Adrenal gland (tissue), 12 donors: ENCODE data around the gene OMP. TPM values are rescaled to one million over a fixed set of nuclear protein-coding genes. Genes with fewer than 3 reads are reported as not detected.

Source experiments
- DNase-seq, 7 donors: peaks; one replicate each; pipeline ENCODE4 v3.0.0-alpha.2; 2019 to 2020
- H3K27ac ChIP-seq, 5 donors: fragments of 200-600 bp; sonication (generic) in 4 of 5; 1 replicate in 3 of 5; 2 replicates in 2 of 5; pipeline versions ENCODE4 v1.5.1 to v1.8.0; 2016 to 2020; ENCODE audit warnings: mild to moderate bottlenecking in 1 of 5
- H3K27me3 ChIP-seq: fragments of 200-600 bp; 2 replicates; pipeline ENCODE4 v1.8.0; 2021
- H3K36me3 ChIP-seq, 2 donors: fragments of 200-600 bp; replicated peaks in 1 of 2; 1 replicate in 1 of 2; 2 replicates in 1 of 2; pipeline versions ENCODE4 v1.5.1 to v1.8.0; 2018 to 2022
- H3K4me1 ChIP-seq, 2 donors: fragments of 200-600 bp; replicated peaks in 1 of 2; 1 replicate in 1 of 2; 2 replicates in 1 of 2; pipeline versions ENCODE4 v1.5.1 to v1.8.0; 2018 to 2021
- H3K4me3 ChIP-seq, 4 donors: fragments of 200-600 bp; sonication (generic) in 3 of 4; one replicate each; pipeline ENCODE4 v1.5.1; 2016 to 2018
- H3K9me3 ChIP-seq, 3 donors: fragments of 200-600 bp; sonication (generic) in 1 of 3; replicated peaks in 1 of 3; 1 replicate in 2 of 3; 2 replicates in 1 of 3; pipeline versions ENCODE4 v1.5.1 to v1.8.0; 2016 to 2021
- CTCF ChIP-seq, 6 experiments: fragments of 450-650 bp in 4 of 6; fragments of 200-600 bp in 2 of 6; sonication (generic) in 1 of 6; IDR thresholded peaks; 1 replicate in 5 of 6; 2 replicates in 1 of 6; pipeline versions ENCODE4 v1.5.1 to v1.8.0; 2016 to 2021; ENCODE audit warnings: antibody characterized with exemption in 6 of 6, mild to moderate bottlenecking in 2 of 6, moderate library complexity in 1 of 6
- POLR2A ChIP-seq, 2 donors: fragments of 450-650 bp; IDR thresholded peaks; one replicate each; pipeline ENCODE4 v1.6.1; 2017; ENCODE audit warnings: antibody characterized with exemption in 2 of 2, mild to moderate bottlenecking in 2 of 2, moderate library complexity in 1 of 2
- WGBS, 4 donors: extraction: QIAGEN DNeasy Blood & Tissue Kit in 2 of 4; methylation state at CpG; one replicate each; pipeline versions ENCODE4 v1.1.5 to v1.1.7; 2013 to 2017; 5-methylcytosine and 5-hydroxymethylcytosine counted together
- intact Hi-C, 2 donors: fragments of 100-400 bp; cut with DNase I; formaldehyde crosslinking; loops; one replicate each; pipeline versions ENCODE4 v1.14.1 to v1.15.0; 2022 to 2023
- polyA plus RNA-seq, 3 donors: library from polyadenylated mRNA; stranded (reverse); fragments of 200-250 nt in 2 of 3; fragments of 350-450 nt in 1 of 3; fragmentation: Illumina TruSeq in 1 of 3; extraction: RNeasy Lipid Tissue Mini Kit (QIAGEN cat#74804) in 1 of 3; gene quantifications; one replicate each; pipeline ENCODE4 v1.2.3, GENCODE V29; 2013 to 2014
- total RNA-seq, 9 donors: library from RNA; depleted of rRNA in 4 of 9; stranded (reverse); fragments of >200 nt in 4 of 9; fragments of 120-200 nt in 1 of 9; fragmentation: NEBNext Ultra II Directional in 1 of 9; extraction: Animal tissue kit (Norgen Biotek cat#: 25700) in 1 of 9; gene quantifications; one replicate each; pipeline versions ENCODE4 v1.1.0 to v1.2.4, GENCODE V29; 2013 to 2023
- donor health status: healthy with polysubstance abuse.
- donor health status: Bipolar disorder and iron deficiency.
- donor health status: DM: yes; HTN: yes; CAD: no.
- donor health status: DM: no; HTN: no; CAD: no.
- donor health status: DM: no; HTN: no; CAD: no.
- donor health status: DM: yes; HTN: yes; CAD: no.

OMP gene
- total and polyA plus RNA-seq, 12 donors = 0.50 to 1.6 (median 0.92) TPM; not detected in 9

- Histone ChIP-seq H3K36me3 (peaks cover 0 to 3% of the 10 kb centered on the region in 2 donors), H3K27me3 (no peaks in the 10 kb centered on the region), H3K4me1 (peaks cover 44 to 50% of the 10 kb centered on the region in 2 donors), H3K9me3 (no peaks in the 10 kb centered on the region), H3K27ac (peak overlapping the region; percentile 4 to 92 (median 84)), H3K4me3 (peak overlapping the region in 2 of 4 donors; percentile 30 to 69)
- WGBS, 4 donors = 0 to 2% (median 1%) methylated on average over 20 to 27 of the region's 27 CpGs; no CpG with 5 or more reads in 1 of the 4 donors
- DNase-seq = peak; percentile 55 to 81 (median 72)
- TF ChIP-seq POLR2A (IDR thresholded peaks at IDR 0.05) (no peak), CTCF (IDR thresholded peaks at IDR 0.05) (peak; percentile 97 to 100 (median 100))
- intact Hi-C loops = loop anchor here (2.0 to 10.0 kb wide), 2 partner anchors 61 to 417 kb away; no protein-coding TSS in a partner anchor
Measured at GRCh38 chr11:77127235-77127911, 24.7 kb downstream of the OMP start.

GRCh38 chr11:77127920-77128691 lies 25.5 kb downstream of the OMP start, which contains the start of gene MYO7A:
MYO7A (plus strand) TSS chr11:77128246; CDS start chr11:77130635, 2,389 bp downstream.
- Histone ChIP-seq H3K36me3 (peaks cover 0 to 3% of the 10 kb centered on the region in 2 donors), H3K27ac (peak within 1 kb of the TSS; percentile 65 to 92 (median 84)), H3K9me3 (no peaks in the 10 kb centered on the region), H3K4me3 (peak within 1 kb of the TSS in 2 of 4 donors; percentile 30 to 69), H3K4me1 (peaks cover 44 to 56% of the 10 kb centered on the region in 2 donors), H3K27me3 (no peaks in the 10 kb centered on the region)
- TF ChIP-seq POLR2A (IDR thresholded peaks at IDR 0.05) (peak; percentile 56 to 96), CTCF (IDR thresholded peaks at IDR 0.05) (no peak)
- intact Hi-C loops = loop anchor here (2.0 to 10.0 kb wide), 2 partner anchors 61 to 417 kb away; no protein-coding TSS in a partner anchor
- peak; percentile 93 to 98 (median 96) for DNase-seq
- 4 to 12% (median 11%) methylated on average over 7 to 20 of the region's 20 CpGs for WGBS, 4 donors

- TF ChIP-seq CTCF (IDR thresholded peaks at IDR 0.05) (no peak), POLR2A (IDR thresholded peaks at IDR 0.05) (no peak)
- intact Hi-C loops = loop anchor here in 1 of 2 donors (10.0 kb wide), 1 partner anchor 416 kb away; no protein-coding TSS in a partner anchor
- H3K9me3 ChIP-seq = no peaks in the 10 kb centered on the region
- no peaks in the 10 kb centered on the region for H3K27me3 ChIP-seq
- H3K36me3 ChIP-seq = no peaks in the 10 kb centered on the region
- DNase-seq = no peak
- peak overlapping the region; percentile 13 to 92 (median 84) for H3K27ac ChIP-seq
- peak overlapping the region in 1 of 4 donors; percentile 69 for H3K4me3 ChIP-seq
- peaks cover 44 to 63% of the 10 kb centered on the region in 2 donors for H3K4me1 ChIP-seq
- 66 to 74% (median 69%) methylated on average over 7 to 11 of the region's 11 CpGs for WGBS, 4 donors
Measured at GRCh38 chr11:77129069-77129841, 26.6 kb downstream of the OMP start.
